Measurements from ENCODE around the gene CPNE5.

The CPNE5 gene

DNA sequence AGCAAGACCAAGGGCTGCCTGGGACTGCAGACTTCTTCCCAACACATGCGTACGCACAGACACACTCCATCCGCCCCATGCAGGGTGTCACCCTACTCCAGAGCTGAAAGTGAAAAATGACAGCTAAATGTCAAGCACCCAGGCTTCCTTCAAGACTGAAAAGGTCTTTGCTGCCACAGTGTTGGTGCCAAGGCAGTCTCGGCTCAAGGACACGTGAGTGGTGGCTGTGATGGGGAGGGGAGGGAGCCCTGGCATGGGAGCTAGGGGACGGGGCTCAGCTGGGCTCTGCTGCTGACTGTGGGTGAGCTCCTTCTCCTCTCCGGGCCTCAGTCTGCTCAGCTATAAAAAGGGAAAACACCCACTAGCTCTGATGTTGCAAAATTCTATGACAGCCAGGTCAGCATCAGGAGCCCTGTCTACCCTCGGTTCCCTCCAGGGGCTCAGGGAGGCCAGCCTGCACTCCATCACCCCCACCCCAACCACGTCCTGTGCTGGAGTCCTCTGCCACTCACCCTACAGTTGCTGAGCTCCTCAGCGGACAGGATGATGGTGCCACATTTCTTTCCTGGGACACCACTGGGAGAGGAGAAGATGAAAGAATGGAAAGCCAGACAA lies 47.6 kb downstream of the CPNE5 start:
- Histone ChIP-seq H3K4me3 (ENCODE audit: low read depth, low read length) (no peak overlapping the region), H3K36me3 (no peaks in the 10 kb centered on the region), H3K27me3 (no peaks in the 10 kb centered on the region), H3K9me3 (no peaks in the 10 kb centered on the region), H3K4me1 (no peaks in the 10 kb centered on the region; the same call in 1 of the 2 replicates)
- TF ChIP-seq, protein P1, sequence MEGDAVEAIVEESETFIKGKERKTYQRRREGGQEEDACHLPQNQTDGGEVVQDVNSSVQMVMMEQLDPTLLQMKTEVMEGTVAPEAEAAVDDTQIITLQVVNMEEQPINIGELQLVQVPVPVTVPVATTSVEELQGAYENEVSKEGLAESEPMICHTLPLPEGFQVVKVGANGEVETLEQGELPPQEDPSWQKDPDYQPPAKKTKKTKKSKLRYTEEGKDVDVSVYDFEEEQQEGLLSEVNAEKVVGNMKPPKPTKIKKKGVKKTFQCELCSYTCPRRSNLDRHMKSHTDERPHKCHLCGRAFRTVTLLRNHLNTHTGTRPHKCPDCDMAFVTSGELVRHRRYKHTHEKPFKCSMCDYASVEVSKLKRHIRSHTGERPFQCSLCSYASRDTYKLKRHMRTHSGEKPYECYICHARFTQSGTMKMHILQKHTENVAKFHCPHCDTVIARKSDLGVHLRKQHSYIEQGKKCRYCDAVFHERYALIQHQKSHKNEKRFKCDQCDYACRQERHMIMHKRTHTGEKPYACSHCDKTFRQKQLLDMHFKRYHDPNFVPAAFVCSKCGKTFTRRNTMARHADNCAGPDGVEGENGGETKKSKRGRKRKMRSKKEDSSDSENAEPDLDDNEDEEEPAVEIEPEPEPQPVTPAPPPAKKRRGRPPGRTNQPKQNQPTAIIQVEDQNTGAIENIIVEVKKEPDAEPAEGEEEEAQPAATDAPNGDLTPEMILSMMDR (IDR thresholded peaks at IDR 0.05; ENCODE audit: low read depth, low read length), result no peak
- DNase-seq, result no peak

GRCh38 chr6:36791085-36791484 lies 48.2 kb downstream of the CPNE5 start:
- no peak for DNase-seq
- Histone ChIP-seq H3K27me3 (no peaks in the 10 kb centered on the region), H3K4me1 (no peaks in the 10 kb centered on the region; the same call in 1 of the 2 replicates), H3K36me3 (no peaks in the 10 kb centered on the region), H3K4me3 (ENCODE audit: low read depth, low read length) (no peak overlapping the region), H3K9me3 (no peaks in the 10 kb centered on the region)
- TF ChIP-seq, protein P1 (IDR thresholded peaks at IDR 0.05; ENCODE audit: low read depth, low read length), result no peak

GRCh38 chr6:36788768-36789167 lies 50.5 kb downstream of the CPNE5 start:
- no peaks in the 10 kb centered on the region for H3K27me3 ChIP-seq
- H3K36me3 ChIP-seq, result no peaks in the 10 kb centered on the region
- no peaks in the 10 kb centered on the region for H3K9me3 ChIP-seq
- TF ChIP-seq, protein P1 (IDR thresholded peaks at IDR 0.05; ENCODE audit: low read depth, low read length), result no peak
- no peaks in the 10 kb centered on the region; the same call in 1 of the 2 replicates for H3K4me1 ChIP-seq
- no peak overlapping the region for H3K4me3 ChIP-seq (ENCODE audit: low read depth, low read length)
- DNase-seq, result no peak

DNA sequence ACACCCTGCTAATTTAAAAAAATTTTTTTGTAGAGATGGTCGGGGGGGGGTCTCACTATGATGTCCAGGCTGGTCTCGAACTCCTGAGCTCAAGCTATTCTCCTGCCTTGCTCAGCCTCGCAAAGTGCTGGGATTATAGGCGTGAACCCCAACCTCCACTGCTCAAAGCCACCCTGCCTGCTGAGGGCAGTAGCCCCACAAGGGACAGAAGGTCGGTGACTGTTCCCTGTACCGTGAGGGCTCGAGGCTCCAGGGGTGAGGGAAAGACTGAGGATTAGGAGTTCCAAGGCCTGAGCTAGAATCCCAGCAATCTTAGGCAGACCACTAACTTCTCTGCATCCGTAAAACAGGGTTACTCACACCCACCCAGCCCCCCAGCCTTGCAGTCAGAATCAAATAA lies 51.1 kb downstream of the CPNE5 start:
- Histone ChIP-seq H3K27me3 (no peaks in the 10 kb centered on the region), H3K4me1 (no peaks in the 10 kb centered on the region; the same call in 1 of the 2 replicates), H3K4me3 (ENCODE audit: low read depth, low read length) (no peak overlapping the region), H3K36me3 (no peaks in the 10 kb centered on the region), H3K9me3 (no peaks in the 10 kb centered on the region)
- TF ChIP-seq, protein P1 (IDR thresholded peaks at IDR 0.05; ENCODE audit: low read depth, low read length), result no peak
- no peak for DNase-seq

GRCh38 chr6:36787210-36787609 lies 52.0 kb downstream of the CPNE5 start:
- no peaks in the 10 kb centered on the region for H3K36me3 ChIP-seq
- TF ChIP-seq, protein P1 (IDR thresholded peaks at IDR 0.05; ENCODE audit: low read depth, low read length), result no peak
- no peak for DNase-seq
- no peaks in the 10 kb centered on the region for H3K27me3 ChIP-seq
- no peaks in the 10 kb centered on the region for H3K9me3 ChIP-seq
- H3K4me1 ChIP-seq, result no peaks in the 10 kb centered on the region; the same call in 1 of the 2 replicates
- no peak overlapping the region for H3K4me3 ChIP-seq (ENCODE audit: low read depth, low read length)

DNA sequence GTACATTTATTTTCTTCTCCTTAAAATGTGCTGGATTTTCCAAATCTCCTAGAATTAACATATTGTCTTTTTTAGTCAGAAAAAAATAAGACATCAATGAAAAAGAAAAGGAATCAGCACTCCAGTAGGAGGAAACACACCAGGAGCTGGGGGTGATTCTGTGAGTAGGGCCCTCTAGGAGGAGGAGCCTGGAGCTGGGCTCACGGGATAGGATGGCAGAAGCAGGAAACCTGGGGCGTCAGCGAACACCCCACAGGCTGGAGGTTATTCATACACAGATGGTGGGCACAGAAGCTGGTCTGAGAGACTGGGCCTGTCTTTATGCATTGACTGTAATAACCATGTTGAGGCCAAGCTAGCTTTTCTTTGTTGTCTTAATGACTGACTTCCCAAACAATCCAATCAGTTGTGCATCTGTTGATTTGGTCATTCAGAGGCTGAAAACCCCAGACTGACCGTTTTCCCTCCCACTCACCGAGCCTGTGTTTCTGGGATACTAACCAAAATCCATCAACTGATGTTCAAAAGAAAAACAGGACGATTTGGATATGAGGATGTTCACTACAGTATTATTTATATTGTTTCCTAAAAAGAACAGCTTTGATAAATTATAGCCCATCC lies 53.1 kb downstream of the CPNE5 start:
- DNase-seq, result no peak

More for the DNA sequence above, 53.1 kb downstream of the CPNE5 start:
- H3K4me3 ChIP-seq (ENCODE audit: low read depth, low read length), result no peak overlapping the region
- no peaks in the 10 kb centered on the region for H3K36me3 ChIP-seq
- H3K9me3 ChIP-seq, result no peaks in the 10 kb centered on the region
- no peaks in the 10 kb centered on the region for H3K27me3 ChIP-seq
- H3K4me1 ChIP-seq, result no peaks in the 10 kb centered on the region; the same call in 1 of the 2 replicates
- TF ChIP-seq, protein P1 (IDR thresholded peaks at IDR 0.05; ENCODE audit: low read depth, low read length), result no peak
